WERI-Rb-1 (cell line): ENCODE data around the gene COL5A1.

ENCODE experiments used
- DNase-seq: peaks from one replicate; pipeline ENCODE4 v3.0.0-alpha.2; 2020
- H3K27ac ChIP-seq: fragments of 250-450 bp; sonication (Bioruptor Pico); 2 replicates; pipeline ENCODE4 v1.5.1; 2020; ENCODE audit warnings: mild to moderate bottlenecking, moderate library complexity
- H3K27me3 ChIP-seq: fragments of 250-450 bp; sonication (Bioruptor Pico); 2 replicates; pipeline ENCODE4 v1.5.1; 2021; ENCODE audit warnings: mild to moderate bottlenecking, low read depth, moderate library complexity; ENCODE audit not compliant: insufficient read depth, severe bottlenecking
- H3K36me3 ChIP-seq: fragments of 250-450 bp; sonication (Bioruptor Pico); 2 replicates; pipeline ENCODE4 v1.5.1; 2020; ENCODE audit warnings: mild to moderate bottlenecking, moderate library complexity
- H3K4me3 ChIP-seq: 2 replicates; pipeline ENCODE4 v1.5.1; 2011; ENCODE audit warnings: low read depth, mild to moderate bottlenecking, control low read depth, low read length
- H3K9me3 ChIP-seq: fragments of 250-450 bp; sonication (Bioruptor Pico); 2 replicates; pipeline ENCODE4 v1.5.1; 2021; ENCODE audit warnings: mild to moderate bottlenecking, moderate library complexity; ENCODE audit not compliant: severe bottlenecking
- CTCF ChIP-seq: IDR thresholded peaks from 2 replicates; pipeline ENCODE4 v1.5.1; 2011; ENCODE audit warnings: low read depth, mild to moderate bottlenecking, control low read depth, inconsistent platforms, low read length

Gene COL5A1

GRCh38 chr9:134890155-134890495, 248.5 kb downstream of the COL5A1 start:
- Histone ChIP-seq H3K9me3 (peaks cover 7% of the 10 kb centered on the region), H3K27me3 (no peaks in the 10 kb centered on the region), H3K36me3 (no peaks in the 10 kb centered on the region), H3K27ac (no peak overlapping the region), H3K4me3 (no peak overlapping the region)
- no peak for TF ChIP-seq CTCF
- no peak for DNase-seq

- peaks cover 7% of the 10 kb centered on the region for H3K9me3 ChIP-seq
- no peak overlapping the region for H3K4me3 ChIP-seq
- H3K27ac ChIP-seq = no peak overlapping the region
- TF ChIP-seq CTCF = no peak
- no peaks in the 10 kb centered on the region for H3K27me3 ChIP-seq
- no peaks in the 10 kb centered on the region for H3K36me3 ChIP-seq
- no peak for DNase-seq
Measured at GRCh38 chr9:134891053-134891452, 249.4 kb downstream of the COL5A1 start.

GRCh38 chr9:134891713-134892112, 250.1 kb downstream of the COL5A1 start:
- no peaks in the 10 kb centered on the region for H3K27me3 ChIP-seq
- no peak for DNase-seq
- no peaks in the 10 kb centered on the region for H3K36me3 ChIP-seq
- no peak for TF ChIP-seq CTCF
- H3K9me3 ChIP-seq = peaks cover 7% of the 10 kb centered on the region
- no peak overlapping the region for H3K4me3 ChIP-seq
- no peak overlapping the region for H3K27ac ChIP-seq

GRCh38 chr9:134892221-134892620, 250.6 kb downstream of the COL5A1 start:
- Histone ChIP-seq H3K27ac (no peak overlapping the region), H3K4me3 (no peak overlapping the region), H3K9me3 (peaks cover 7% of the 10 kb centered on the region), H3K27me3 (no peaks in the 10 kb centered on the region), H3K36me3 (no peaks in the 10 kb centered on the region)
- no peak for DNase-seq
- TF ChIP-seq CTCF = no peak

- Histone ChIP-seq H3K27me3 (no peaks in the 10 kb centered on the region), H3K9me3 (peaks cover 7% of the 10 kb centered on the region), H3K4me3 (no peak overlapping the region), H3K36me3 (no peaks in the 10 kb centered on the region), H3K27ac (no peak overlapping the region)
- TF ChIP-seq CTCF = no peak
- no peak for DNase-seq
Measured at GRCh38 chr9:134892820-134893420, 251.3 kb downstream of the COL5A1 start.
